Uterus (tissue), 4 donors: ENCODE measurements around the gene NCBP2L. TPM values are rescaled to one million over a fixed set of nuclear protein-coding genes. Genes with fewer than 3 reads are reported as not detected.

Source experiments
- DNase-seq, 2 donors: peaks; one replicate each; pipeline ENCODE4 v3.0.0-alpha.2; 2019 to 2020
- H3K27ac ChIP-seq, 2 donors: fragments of 200-600 bp; sonication (generic); 1 replicate in 1 of 2; 2 replicates in 1 of 2; pipeline ENCODE4 v1.5.1; 2016 to 2018
- H3K27me3 ChIP-seq, 2 donors: fragments of 200-600 bp; sonication (generic); one replicate each; pipeline ENCODE4 v1.5.1; 2018 to 2019; ENCODE audit warnings: control low read depth in 1 of 2
- H3K36me3 ChIP-seq, 2 donors: fragments of 200-600 bp; sonication (generic); one replicate each; pipeline ENCODE4 v1.5.1; 2019; ENCODE audit warnings: control low read depth in 1 of 2
- H3K4me1 ChIP-seq, 2 donors: fragments of 200-600 bp; sonication (generic); one replicate each; pipeline ENCODE4 v1.5.1; 2018 to 2019; ENCODE audit warnings: control low read depth in 1 of 2
- H3K4me3 ChIP-seq, 2 donors: fragments of 200-600 bp; sonication (generic); 1 replicate in 1 of 2; 2 replicates in 1 of 2; pipeline ENCODE4 v1.5.1; 2018 to 2019; ENCODE audit warnings: mild to moderate bottlenecking in 1 of 2
- H3K9me3 ChIP-seq, 2 donors: fragments of 200-600 bp; sonication (generic); one replicate each; pipeline ENCODE4 v1.5.1; 2019; ENCODE audit warnings: control low read depth in 1 of 2
- POLR2A ChIP-seq, 2 donors: fragments of 450-650 bp; IDR thresholded peaks; one replicate each; pipeline ENCODE4 v1.6.1; 2016; ENCODE audit warnings: antibody characterized with exemption in 2 of 2, mild to moderate bottlenecking in 1 of 2, moderate library complexity in 1 of 2
- intact Hi-C: fragments of 100-400 bp; cut with DNase I; formaldehyde crosslinking; loops from one replicate; pipeline ENCODE4 v1.15.1; 2023; ENCODE audit warnings: low total_unique reads
- total RNA-seq, 4 donors: library from RNA; depleted of rRNA in 3 of 4; stranded (reverse); fragments of >200 nt in 3 of 4; gene quantifications; one replicate each; pipeline versions ENCODE4 v1.1.0 to v1.2.4, GENCODE V29; 2014 to 2023
- TF ChIP-seq, protein P1 (sequence below), 4 experiments: fragments of 200-600 bp in 2 of 4; fragments of 450-650 bp in 2 of 4; sonication (generic) in 2 of 4; IDR thresholded peaks; one replicate each; pipeline ENCODE4 v1.5.1; 2016 to 2019; ENCODE audit warnings: antibody characterized with exemption in 4 of 4, mild to moderate bottlenecking in 2 of 4, moderate library complexity in 1 of 4
- donor health status: DM: yes; HTN: yes; CAD: no.

The NCBP2L gene
- total RNA-seq, 4 donors from 2014 or later = not detected

DNA sequence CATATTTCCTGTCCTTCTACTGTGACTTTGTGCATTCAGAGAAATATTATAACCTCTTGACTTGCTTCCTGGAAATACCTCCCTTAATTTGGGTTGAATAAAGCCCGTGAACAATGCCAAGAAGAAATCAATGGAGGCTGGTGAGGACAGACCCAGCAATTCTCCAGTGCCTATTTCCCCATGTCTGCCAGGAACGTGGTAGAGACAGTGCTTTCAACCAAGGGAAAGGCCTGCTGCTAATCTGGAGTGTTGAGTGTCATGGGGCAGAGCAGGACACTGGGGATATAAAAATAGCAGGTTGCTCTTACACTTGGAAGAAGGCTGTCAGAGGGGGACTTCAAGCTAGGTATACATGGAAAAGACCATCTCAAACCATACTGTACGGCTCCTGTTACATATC lies 21.8 kb upstream of the NCBP2L start:
- no peaks in the 10 kb centered on the region for H3K9me3 ChIP-seq
- H3K4me3 ChIP-seq = no peak overlapping the region
- no peaks in the 10 kb centered on the region for H3K36me3 ChIP-seq
- intact Hi-C loops = no loop called here
- H3K4me1 ChIP-seq = no peaks in the 10 kb centered on the region
- no peaks in the 10 kb centered on the region for H3K27me3 ChIP-seq
- DNase-seq = no peak
- TF ChIP-seq, protein P1, sequence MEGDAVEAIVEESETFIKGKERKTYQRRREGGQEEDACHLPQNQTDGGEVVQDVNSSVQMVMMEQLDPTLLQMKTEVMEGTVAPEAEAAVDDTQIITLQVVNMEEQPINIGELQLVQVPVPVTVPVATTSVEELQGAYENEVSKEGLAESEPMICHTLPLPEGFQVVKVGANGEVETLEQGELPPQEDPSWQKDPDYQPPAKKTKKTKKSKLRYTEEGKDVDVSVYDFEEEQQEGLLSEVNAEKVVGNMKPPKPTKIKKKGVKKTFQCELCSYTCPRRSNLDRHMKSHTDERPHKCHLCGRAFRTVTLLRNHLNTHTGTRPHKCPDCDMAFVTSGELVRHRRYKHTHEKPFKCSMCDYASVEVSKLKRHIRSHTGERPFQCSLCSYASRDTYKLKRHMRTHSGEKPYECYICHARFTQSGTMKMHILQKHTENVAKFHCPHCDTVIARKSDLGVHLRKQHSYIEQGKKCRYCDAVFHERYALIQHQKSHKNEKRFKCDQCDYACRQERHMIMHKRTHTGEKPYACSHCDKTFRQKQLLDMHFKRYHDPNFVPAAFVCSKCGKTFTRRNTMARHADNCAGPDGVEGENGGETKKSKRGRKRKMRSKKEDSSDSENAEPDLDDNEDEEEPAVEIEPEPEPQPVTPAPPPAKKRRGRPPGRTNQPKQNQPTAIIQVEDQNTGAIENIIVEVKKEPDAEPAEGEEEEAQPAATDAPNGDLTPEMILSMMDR (IDR thresholded peaks at IDR 0.05) = no peak
- no peak for TF ChIP-seq POLR2A (IDR thresholded peaks at IDR 0.05)
- H3K27ac ChIP-seq = no peak overlapping the region

DNA sequence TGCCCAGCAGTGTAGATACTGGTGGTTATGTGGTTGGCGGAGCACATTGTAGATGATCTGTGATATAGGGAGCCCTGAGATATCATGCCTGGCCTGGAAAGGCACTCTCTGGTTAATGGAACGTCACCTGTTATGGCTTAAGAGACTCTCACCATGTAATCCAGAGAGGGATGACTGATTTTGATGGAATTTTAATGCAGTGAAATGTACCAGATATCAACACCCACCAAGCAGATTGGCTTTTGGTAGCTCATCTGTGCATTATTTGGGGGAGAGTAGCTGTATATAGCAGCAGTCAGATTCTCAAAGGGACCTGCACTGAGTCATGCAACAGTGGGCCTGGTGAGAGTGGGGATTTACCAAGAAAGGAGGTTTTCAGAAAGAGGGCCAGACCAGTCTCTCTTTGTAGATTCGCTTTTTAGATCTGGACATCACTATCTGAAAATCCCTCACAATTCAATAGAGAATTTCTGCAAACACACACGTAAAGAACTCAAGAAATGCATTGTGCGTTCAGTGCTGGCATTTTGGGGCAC lies 19.2 kb upstream of the NCBP2L start:
- TF ChIP-seq POLR2A (IDR thresholded peaks at IDR 0.05) = no peak
- TF ChIP-seq, protein P1 (IDR thresholded peaks at IDR 0.05) = no peak
- no peaks in the 10 kb centered on the region for H3K4me1 ChIP-seq
- no peaks in the 10 kb centered on the region for H3K36me3 ChIP-seq
- intact Hi-C loops = no loop called here
- no peak for DNase-seq
- H3K27ac ChIP-seq = no peak overlapping the region
- H3K9me3 ChIP-seq = no peaks in the 10 kb centered on the region
- H3K27me3 ChIP-seq = no peaks in the 10 kb centered on the region
- H3K4me3 ChIP-seq = no peak overlapping the region

DNA sequence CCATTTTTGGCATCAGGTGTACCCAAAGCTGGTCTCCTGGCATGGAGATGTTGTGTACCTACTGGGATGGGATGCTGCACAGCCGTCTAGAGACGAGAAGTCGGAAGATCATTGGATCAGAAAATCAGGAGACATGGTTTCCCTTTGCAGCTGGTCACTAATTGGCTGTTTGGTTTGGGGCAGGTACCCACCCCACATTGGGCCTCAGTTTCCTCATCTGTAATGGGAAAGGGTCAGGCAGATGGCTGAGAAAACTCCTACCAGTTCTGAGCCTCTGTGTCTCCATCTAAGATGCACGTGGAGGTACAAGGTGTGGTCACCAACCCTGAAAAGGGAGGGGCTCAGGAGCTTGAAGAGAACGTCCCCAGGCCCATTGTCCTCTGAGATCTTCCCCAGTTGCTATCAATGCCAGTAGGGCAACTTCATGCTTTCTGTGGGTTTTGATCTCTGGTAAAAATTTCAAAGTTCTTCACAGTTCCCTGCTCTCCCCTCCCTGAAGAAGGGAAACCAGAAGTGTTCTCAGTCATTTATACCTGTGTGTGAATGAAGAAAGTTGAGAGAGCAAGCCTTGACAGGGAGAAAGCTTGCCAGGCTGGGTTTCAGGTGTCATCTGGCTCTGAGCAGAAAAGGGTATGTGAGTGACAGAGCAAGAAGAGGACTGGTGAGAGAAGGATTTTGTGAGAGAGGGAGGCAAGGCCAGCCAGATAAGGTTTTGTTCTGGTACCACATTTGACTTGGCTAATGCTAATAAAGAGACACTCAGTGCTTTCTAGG lies 17.0 kb upstream of the NCBP2L start:
- no peak for DNase-seq
- TF ChIP-seq POLR2A (IDR thresholded peaks at IDR 0.05) = no peak
- TF ChIP-seq, protein P1 (IDR thresholded peaks at IDR 0.05) = no peak
- intact Hi-C loops = no loop called here

DNA sequence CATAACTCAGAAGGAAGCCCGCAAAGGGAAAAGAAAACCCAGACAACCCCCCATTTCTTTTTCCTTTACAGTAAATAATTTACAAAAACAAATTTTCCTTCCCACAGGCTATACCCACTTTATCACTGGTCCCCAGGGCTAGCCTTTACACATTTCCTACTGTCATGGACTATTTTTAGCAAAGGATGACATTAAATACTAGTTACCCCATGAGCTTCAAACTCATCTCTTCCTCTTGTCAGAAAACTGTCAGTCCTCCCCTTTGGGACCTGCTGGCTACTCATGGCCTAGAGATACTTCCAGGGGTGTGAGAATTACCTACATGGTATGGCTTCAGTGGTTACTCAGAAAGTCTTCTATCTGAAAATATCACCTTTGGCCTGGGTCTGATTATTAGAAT lies 13.9 kb upstream of the NCBP2L start:
- Histone ChIP-seq H3K27me3 (no peaks in the 10 kb centered on the region), H3K27ac (no peak overlapping the region), H3K36me3 (no peaks in the 10 kb centered on the region), H3K4me3 (no peak overlapping the region), H3K4me1 (no peaks in the 10 kb centered on the region), H3K9me3 (no peaks in the 10 kb centered on the region)
- intact Hi-C loops = no loop called here
- DNase-seq = no peak
- TF ChIP-seq, protein P1 (IDR thresholded peaks at IDR 0.05) = no peak
- TF ChIP-seq POLR2A (IDR thresholded peaks at IDR 0.05) = no peak

More for the DNA sequence above, 17.0 kb upstream of the NCBP2L start:
- no peak overlapping the region for H3K27ac ChIP-seq
- H3K4me3 ChIP-seq = no peak overlapping the region
- H3K27me3 ChIP-seq = no peaks in the 10 kb centered on the region
- H3K9me3 ChIP-seq = no peaks in the 10 kb centered on the region
- no peaks in the 10 kb centered on the region for H3K4me1 ChIP-seq
- H3K36me3 ChIP-seq = no peaks in the 10 kb centered on the region

DNA sequence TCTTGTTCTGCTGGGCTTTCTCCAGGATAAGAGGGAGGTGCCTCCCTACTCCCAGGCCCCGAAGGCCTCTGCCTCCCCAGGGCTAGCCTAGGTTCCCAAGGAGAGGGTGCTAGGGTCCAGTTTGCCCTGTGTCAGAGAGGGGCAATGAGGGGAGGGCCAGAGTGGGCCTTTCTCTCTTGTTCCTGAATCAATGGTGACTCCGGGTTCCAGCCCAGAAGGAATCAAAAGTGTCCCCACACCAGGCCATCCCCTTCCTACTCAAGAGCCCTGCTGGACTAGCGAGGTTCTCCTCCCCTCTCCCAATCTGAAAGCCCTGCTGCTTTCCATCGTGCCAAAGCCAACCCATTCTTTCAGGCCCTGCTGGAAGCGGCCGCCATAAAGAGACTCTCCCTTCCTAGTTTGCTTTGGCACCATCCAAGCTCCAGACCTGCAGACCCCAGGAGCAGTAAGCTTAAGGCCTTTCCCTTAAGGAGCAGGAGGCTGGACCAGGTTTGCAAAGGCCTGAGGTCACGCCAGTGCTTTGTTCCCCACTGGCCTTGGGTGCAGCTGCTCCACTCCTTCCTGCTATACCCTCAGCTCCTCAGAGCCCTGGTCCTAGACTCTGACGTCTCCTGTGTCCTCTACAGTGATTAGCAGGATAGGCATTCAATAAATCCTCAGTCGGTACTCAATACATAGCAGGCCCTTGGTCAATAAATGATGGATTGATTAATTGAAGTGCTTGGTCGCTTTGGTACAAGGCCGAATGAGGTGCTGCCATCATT lies 12.5 kb upstream of the NCBP2L start:
- H3K27me3 ChIP-seq = no peaks in the 10 kb centered on the region
- no peaks in the 10 kb centered on the region for H3K4me1 ChIP-seq
- H3K4me3 ChIP-seq = no peak overlapping the region
- intact Hi-C loops = no loop called here
- no peak for TF ChIP-seq POLR2A (IDR thresholded peaks at IDR 0.05)
- TF ChIP-seq, protein P1 (IDR thresholded peaks at IDR 0.05) = no peak
- no peak for DNase-seq
- no peak overlapping the region for H3K27ac ChIP-seq
- no peaks in the 10 kb centered on the region for H3K9me3 ChIP-seq
- H3K36me3 ChIP-seq = no peaks in the 10 kb centered on the region
